HUES48 (cell line): Measurements from ENCODE around the gene CD302.
"Not testable (repeated sequence)": the region's sequence is repeated elsewhere in the genome, so short reads cannot be mapped to it uniquely, and the experiment has no call there.

Experiments
- H3K27ac ChIP-seq: one replicate; pipeline ENCODE4 v1.7.0; 2013; ENCODE audit warnings: low read depth, low read length, inconsistent platforms
- H3K27me3 ChIP-seq: 2 replicates; pipeline ENCODE4 v1.6.1; 2013; ENCODE audit warnings: mild to moderate bottlenecking, low read length; ENCODE audit not compliant: control insufficient read depth, insufficient read depth
- H3K36me3 ChIP-seq: 2 replicates; pipeline ENCODE4 v1.6.1; 2013; ENCODE audit warnings: low read length; ENCODE audit not compliant: control insufficient read depth, insufficient read depth
- H3K4me1 ChIP-seq: 2 replicates; pipeline ENCODE4 v1.6.1; 2013; ENCODE audit warnings: mild to moderate bottlenecking, low read length; ENCODE audit not compliant: control insufficient read depth, insufficient read depth
- H3K4me3 ChIP-seq: 2 replicates; pipeline ENCODE4 v1.5.1; 2013; ENCODE audit warnings: mild to moderate bottlenecking, low read depth, low read length
- H3K9ac ChIP-seq: 2 replicates; pipeline ENCODE4 v1.6.1; 2013; ENCODE audit warnings: mild to moderate bottlenecking, low read depth, low read length, moderate library complexity
- H3K9me3 ChIP-seq: 2 replicates; pipeline ENCODE4 v1.6.1; 2013; ENCODE audit warnings: low read length; ENCODE audit not compliant: control insufficient read depth, insufficient read depth

CD302 gene

GRCh38 chr2:159793326-159793725 is 4.7 kb downstream of the CD302 start:
- Histone ChIP-seq H3K27me3 (peaks cover 31% of the 10 kb centered on the region), H3K9ac (no peak overlapping the region), H3K36me3 (no peaks in the 10 kb centered on the region), H3K9me3 (no peaks in the 10 kb centered on the region), H3K4me3 (no peak overlapping the region), H3K27ac (no peak overlapping the region), H3K4me1 (peaks cover 16% of the 10 kb centered on the region)

DNA sequence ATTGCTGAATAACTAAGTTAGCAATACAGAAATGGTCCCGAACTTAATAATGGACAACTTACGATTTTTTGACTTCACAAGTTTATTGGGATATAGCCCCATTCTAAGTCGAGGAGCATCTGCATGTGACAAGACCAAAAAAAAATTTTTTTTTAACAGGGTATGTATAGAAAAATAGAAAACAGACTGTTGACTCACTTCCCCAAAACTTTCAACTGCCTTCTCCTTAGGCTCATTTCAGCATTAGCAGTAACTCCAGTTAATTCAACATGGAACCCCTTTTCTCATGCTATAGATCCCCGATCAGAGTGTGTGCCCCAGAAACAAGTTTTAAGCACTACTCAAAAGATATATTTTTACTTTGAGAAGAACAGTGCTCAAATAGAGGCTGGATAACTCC is 5.4 kb downstream of the CD302 start:
- Histone ChIP-seq H3K9me3 (no peaks in the 10 kb centered on the region), H3K9ac (no peak overlapping the region), H3K27ac (no peak overlapping the region), H3K27me3 (peaks cover 24% of the 10 kb centered on the region), H3K4me1 (peaks cover 21% of the 10 kb centered on the region), H3K4me3 (no peak overlapping the region), H3K36me3 (no peaks in the 10 kb centered on the region)

- no peaks in the 10 kb centered on the region for H3K9me3 ChIP-seq
- H3K36me3 ChIP-seq, result no peaks in the 10 kb centered on the region
- no peak overlapping the region for H3K9ac ChIP-seq
- H3K27ac ChIP-seq, result no peak overlapping the region
- H3K27me3 ChIP-seq, result peaks cover 18% of the 10 kb centered on the region
- no peak overlapping the region for H3K4me3 ChIP-seq
- peaks cover 22% of the 10 kb centered on the region for H3K4me1 ChIP-seq
Observed at GRCh38 chr2:159792036-159792435, 6.0 kb downstream of the CD302 start.

- H3K9me3 ChIP-seq, result no peaks in the 10 kb centered on the region
- no peak overlapping the region for H3K27ac ChIP-seq
- 0 out of 2 replicates have a peak, but pooled peaks cover 2% of the 10 kb centered on the region for H3K27me3 ChIP-seq
- H3K4me1 ChIP-seq, result peaks cover 19% of the 10 kb centered on the region
- no peak overlapping the region for H3K4me3 ChIP-seq
- no peak overlapping the region for H3K9ac ChIP-seq
- H3K36me3 ChIP-seq, result no peaks in the 10 kb centered on the region
Observed at GRCh38 chr2:159790323-159790722, 7.7 kb downstream of the CD302 start.

GRCh38 chr2:159788253-159788652 is 9.8 kb downstream of the CD302 start:
- H3K36me3 ChIP-seq, result no peaks in the 10 kb centered on the region
- H3K9ac ChIP-seq, result no peak overlapping the region
- peaks cover 19% of the 10 kb centered on the region for H3K4me1 ChIP-seq
- no peak overlapping the region for H3K4me3 ChIP-seq
- no peaks in the 10 kb centered on the region for H3K9me3 ChIP-seq
- H3K27ac ChIP-seq, result no peak overlapping the region
- no peaks in the 10 kb centered on the region for H3K27me3 ChIP-seq

DNA sequence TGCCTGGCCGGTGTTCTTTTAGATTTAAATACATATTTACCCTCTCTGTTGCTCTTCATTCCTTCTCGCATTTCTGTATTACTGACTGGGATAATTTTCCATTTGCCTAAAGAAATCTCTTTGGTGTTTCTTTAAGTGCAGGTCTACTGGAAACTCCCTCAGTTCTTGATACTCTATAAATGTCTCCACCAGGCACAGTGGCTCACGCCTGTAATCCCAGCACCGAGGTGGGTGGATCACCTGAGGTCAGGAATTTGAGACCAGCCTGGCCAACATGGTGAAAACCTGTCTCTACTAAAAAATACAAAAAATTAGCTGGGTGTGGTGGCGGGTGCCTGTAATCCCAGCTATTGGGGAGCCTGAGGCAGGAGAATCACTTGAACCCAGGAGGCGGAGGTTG is 10.4 kb downstream of the CD302 start:
- not testable (repeated sequence) for H3K27ac ChIP-seq, H3K9ac ChIP-seq, H3K27me3 ChIP-seq, H3K4me3 ChIP-seq, H3K36me3 ChIP-seq, H3K9me3 ChIP-seq
- peaks cover 19% of the 10 kb centered on the region for H3K4me1 ChIP-seq

DNA sequence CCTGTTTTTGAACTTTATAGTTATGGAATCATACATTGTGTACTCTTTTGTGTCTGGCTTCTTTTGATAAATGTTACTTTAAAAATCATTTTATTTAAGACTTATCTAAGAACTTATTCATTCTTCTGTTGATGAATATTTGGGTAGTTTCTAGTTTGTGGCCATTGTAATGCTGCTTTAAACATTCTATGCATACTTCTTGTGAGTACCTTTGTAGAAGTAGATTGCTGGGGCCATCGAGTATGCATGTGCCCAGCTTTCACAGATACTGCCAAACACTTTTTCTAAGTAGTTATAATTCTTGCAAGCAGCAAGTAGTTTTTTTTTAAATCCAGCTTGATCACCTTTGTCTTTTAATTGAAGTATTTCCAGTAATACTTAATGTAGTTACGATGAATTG is 11.1 kb downstream of the CD302 start:
- Histone ChIP-seq H3K4me1 (peaks cover 19% of the 10 kb centered on the region), H3K27ac (no peak overlapping the region), H3K27me3 (no peaks in the 10 kb centered on the region), H3K9me3 (no peaks in the 10 kb centered on the region), H3K36me3 (no peaks in the 10 kb centered on the region), H3K4me3 (no peak overlapping the region; the same call in 1 of the 2 replicates), H3K9ac (no peak overlapping the region)

- Histone ChIP-seq H3K9ac (no peak overlapping the region), H3K4me1 (peaks cover 19% of the 10 kb centered on the region), H3K4me3 (no peak overlapping the region), H3K27ac (no peak overlapping the region), H3K27me3 (no peaks in the 10 kb centered on the region), H3K36me3 (no peaks in the 10 kb centered on the region), H3K9me3 (no peaks in the 10 kb centered on the region)
Observed at GRCh38 chr2:159785195-159785594, 12.8 kb downstream of the CD302 start.

DNA sequence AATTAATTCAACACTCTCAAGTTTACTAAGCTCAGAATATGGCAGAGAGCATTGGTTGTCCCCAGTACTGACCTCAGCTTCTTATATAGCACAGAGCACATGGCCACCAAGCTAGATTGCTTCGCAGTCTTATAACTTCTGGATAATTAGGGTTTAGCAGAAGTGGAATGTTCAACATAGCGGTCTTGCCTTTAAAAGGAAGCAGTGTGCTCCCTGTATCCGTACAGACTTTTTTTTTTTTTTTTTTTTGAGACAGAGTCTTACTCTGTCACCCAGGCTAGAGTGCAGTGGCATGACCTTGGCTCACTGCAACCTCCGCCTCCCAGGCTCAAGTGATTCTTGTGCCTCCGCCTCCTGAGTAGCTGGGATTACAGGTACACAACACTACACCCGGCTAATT is 13.3 kb downstream of the CD302 start:
- H3K27me3 ChIP-seq, result not testable (repeated sequence)

GRCh38 chr2:159783556-159783955 is 14.5 kb downstream of the CD302 start:
- no peaks in the 10 kb centered on the region for H3K27me3 ChIP-seq
- no peak overlapping the region for H3K27ac ChIP-seq
- H3K36me3 ChIP-seq, result no peaks in the 10 kb centered on the region
- H3K9ac ChIP-seq, result no peak overlapping the region
- no peak overlapping the region for H3K4me3 ChIP-seq
- H3K9me3 ChIP-seq, result no peaks in the 10 kb centered on the region
- H3K4me1 ChIP-seq, result peaks cover 19% of the 10 kb centered on the region

More for the DNA sequence above, 13.3 kb downstream of the CD302 start:
- not testable (repeated sequence) for H3K9me3 ChIP-seq, H3K9ac ChIP-seq, H3K36me3 ChIP-seq, H3K27ac ChIP-seq, H3K4me3 ChIP-seq
- H3K4me1 ChIP-seq, result peaks cover 19% of the 10 kb centered on the region

GRCh38 chr2:159776321-159776720 is 21.7 kb downstream of the CD302 start:
- H3K9me3 ChIP-seq, result no peaks in the 10 kb centered on the region

DNA sequence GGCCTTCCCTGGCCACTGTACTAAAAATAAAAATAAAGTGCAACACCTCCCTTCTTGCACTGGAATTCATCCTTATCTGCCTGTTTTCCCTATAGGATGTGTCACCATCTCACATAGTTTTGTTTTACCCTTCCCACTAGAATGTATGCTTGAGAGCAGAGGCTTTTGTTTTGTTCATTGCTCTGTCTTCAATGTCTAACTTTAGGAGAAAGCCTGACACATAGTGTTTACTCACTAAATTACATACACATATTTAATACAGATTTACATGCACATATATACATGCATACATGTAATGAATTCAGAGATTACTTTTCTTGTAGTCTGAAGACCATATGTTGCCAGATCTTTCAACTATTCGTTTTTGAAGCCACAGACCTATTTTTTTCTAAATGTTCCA is 23.0 kb downstream of the CD302 start:
- H3K27ac ChIP-seq, result no peak overlapping the region
- no peaks in the 10 kb centered on the region for H3K4me1 ChIP-seq
- peaks cover 6% of the 10 kb centered on the region; the same call in 1 of the 2 replicates for H3K36me3 ChIP-seq
- no peak overlapping the region for H3K9ac ChIP-seq
- H3K27me3 ChIP-seq, result no peaks in the 10 kb centered on the region
- H3K9me3 ChIP-seq, result no peaks in the 10 kb centered on the region
- H3K4me3 ChIP-seq, result no peak overlapping the region

More at GRCh38 chr2:159776321-159776720, 21.7 kb downstream of the CD302 start:
- no peak overlapping the region for H3K9ac ChIP-seq
- no peak overlapping the region for H3K4me3 ChIP-seq
- H3K36me3 ChIP-seq, result no peaks in the 10 kb centered on the region
- H3K27me3 ChIP-seq, result no peaks in the 10 kb centered on the region
- H3K4me1 ChIP-seq, result no peaks in the 10 kb centered on the region
- no peak overlapping the region for H3K27ac ChIP-seq
